ENCODE measurements around the gene SPEN. TPM values are rescaled to one million over a fixed set of nuclear protein-coding genes. Genes with fewer than 3 reads are reported as not detected.

The SPEN gene
- total RNA-seq, 1 donor from 2014 or later = 20.8 TPM

DNA sequence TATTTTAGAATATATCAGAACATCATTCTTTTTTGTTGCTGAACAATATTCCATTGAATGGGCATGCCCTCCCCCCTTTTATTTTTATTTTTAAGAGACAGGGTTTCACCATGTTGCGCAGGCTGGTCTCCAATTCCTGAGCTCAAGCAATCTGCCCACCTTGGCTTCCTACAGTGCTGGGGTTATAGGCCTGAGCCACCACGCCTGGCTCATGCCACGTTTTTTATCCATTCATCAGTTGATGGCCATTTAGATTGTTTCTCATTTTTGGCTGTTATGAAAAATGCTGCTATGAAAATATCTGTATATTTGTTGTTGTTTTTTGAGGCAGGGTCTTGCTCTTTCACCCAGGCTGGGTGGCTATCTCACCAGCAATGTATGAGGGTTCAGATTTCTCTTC lies 19.8 kb downstream of the SPEN start:
- Histone ChIP-seq H3K27me3 (ENCODE audit: low read depth) (no peaks in the 10 kb centered on the region), H3K4me1 (peaks cover 50% of the 10 kb centered on the region), H3K4me3 (no peak overlapping the region), H3K27ac (replicated peaks) (no peak overlapping the region), H3K9me3 (replicated peaks) (no peaks in the 10 kb centered on the region), H3K36me3 (no peaks in the 10 kb centered on the region)
- DNase-seq = no peak
- intact Hi-C loops (cut with micrococcal nuclease) = no loop called here
- TF ChIP-seq, protein P1, sequence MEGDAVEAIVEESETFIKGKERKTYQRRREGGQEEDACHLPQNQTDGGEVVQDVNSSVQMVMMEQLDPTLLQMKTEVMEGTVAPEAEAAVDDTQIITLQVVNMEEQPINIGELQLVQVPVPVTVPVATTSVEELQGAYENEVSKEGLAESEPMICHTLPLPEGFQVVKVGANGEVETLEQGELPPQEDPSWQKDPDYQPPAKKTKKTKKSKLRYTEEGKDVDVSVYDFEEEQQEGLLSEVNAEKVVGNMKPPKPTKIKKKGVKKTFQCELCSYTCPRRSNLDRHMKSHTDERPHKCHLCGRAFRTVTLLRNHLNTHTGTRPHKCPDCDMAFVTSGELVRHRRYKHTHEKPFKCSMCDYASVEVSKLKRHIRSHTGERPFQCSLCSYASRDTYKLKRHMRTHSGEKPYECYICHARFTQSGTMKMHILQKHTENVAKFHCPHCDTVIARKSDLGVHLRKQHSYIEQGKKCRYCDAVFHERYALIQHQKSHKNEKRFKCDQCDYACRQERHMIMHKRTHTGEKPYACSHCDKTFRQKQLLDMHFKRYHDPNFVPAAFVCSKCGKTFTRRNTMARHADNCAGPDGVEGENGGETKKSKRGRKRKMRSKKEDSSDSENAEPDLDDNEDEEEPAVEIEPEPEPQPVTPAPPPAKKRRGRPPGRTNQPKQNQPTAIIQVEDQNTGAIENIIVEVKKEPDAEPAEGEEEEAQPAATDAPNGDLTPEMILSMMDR (IDR thresholded peaks at IDR 0.05; ENCODE audit: borderline replicate concordance) = no peak

- Histone ChIP-seq H3K4me3 (no peak overlapping the region), H3K27me3 (ENCODE audit: low read depth) (no peaks in the 10 kb centered on the region), H3K9me3 (replicated peaks) (no peaks in the 10 kb centered on the region), H3K4me1 (peaks cover 37% of the 10 kb centered on the region), H3K27ac (replicated peaks) (no peak overlapping the region), H3K36me3 (peaks cover 16% of the 10 kb centered on the region)
- DNase-seq = no peak
- TF ChIP-seq, protein P1 (IDR thresholded peaks at IDR 0.05; ENCODE audit: borderline replicate concordance) = no peak
- intact Hi-C loops (cut with micrococcal nuclease) = no loop called here
Measured at GRCh38 chr1:15869413-15869812, 21.9 kb downstream of the SPEN start.

DNA sequence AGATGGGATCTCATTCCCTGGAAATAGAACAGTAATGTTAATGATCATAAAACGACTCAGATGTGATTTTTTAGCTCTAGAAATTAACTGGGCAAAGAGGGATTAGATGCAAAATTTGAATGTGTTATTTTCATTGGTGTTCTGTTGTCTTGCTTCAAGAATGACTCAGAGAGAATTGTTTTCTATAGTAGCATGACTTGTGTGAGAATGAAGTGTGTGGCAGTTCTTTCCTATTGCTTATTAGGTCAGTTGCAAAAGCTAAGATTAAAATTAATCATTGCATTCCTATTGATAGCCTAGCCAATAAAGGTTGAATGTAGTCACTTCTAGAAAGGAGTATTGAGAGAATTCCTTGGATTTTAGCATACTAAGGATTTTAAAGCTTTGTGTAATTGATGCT lies 22.9 kb downstream of the SPEN start:
- TF ChIP-seq, protein P1 (IDR thresholded peaks at IDR 0.05; ENCODE audit: borderline replicate concordance) = no peak
- no peak overlapping the region for H3K27ac ChIP-seq (replicated peaks)
- DNase-seq = no peak
- H3K4me1 ChIP-seq = peaks cover 37% of the 10 kb centered on the region
- no peak overlapping the region for H3K4me3 ChIP-seq
- intact Hi-C loops (cut with micrococcal nuclease) = no loop called here
- no peaks in the 10 kb centered on the region for H3K27me3 ChIP-seq (ENCODE audit: low read depth)
- peaks cover 16% of the 10 kb centered on the region for H3K36me3 ChIP-seq
- no peaks in the 10 kb centered on the region for H3K9me3 ChIP-seq (replicated peaks)

- DNase-seq = no peak
- Histone ChIP-seq H3K9me3 (replicated peaks) (no peaks in the 10 kb centered on the region), H3K4me3 (no peak overlapping the region), H3K4me1 (peaks cover 20% of the 10 kb centered on the region), H3K36me3 (peaks cover 31% of the 10 kb centered on the region), H3K27ac (replicated peaks) (no peak overlapping the region), H3K27me3 (ENCODE audit: low read depth) (no peaks in the 10 kb centered on the region)
- intact Hi-C loops (cut with micrococcal nuclease) = no loop called here
- TF ChIP-seq, protein P1 (IDR thresholded peaks at IDR 0.05; ENCODE audit: borderline replicate concordance) = no peak
Measured at GRCh38 chr1:15874471-15874870, 27.0 kb downstream of the SPEN start.

- H3K36me3 ChIP-seq = peaks cover 31% of the 10 kb centered on the region
- DNase-seq = no peak
- H3K27ac ChIP-seq (replicated peaks) = no peak overlapping the region
- H3K4me1 ChIP-seq = peaks cover 17% of the 10 kb centered on the region
- TF ChIP-seq, protein P1 (IDR thresholded peaks at IDR 0.05; ENCODE audit: borderline replicate concordance) = peak; percentile 28
- intact Hi-C loops (cut with micrococcal nuclease) = no loop called here
- H3K27me3 ChIP-seq (ENCODE audit: low read depth) = no peaks in the 10 kb centered on the region
- no peak overlapping the region for H3K4me3 ChIP-seq
- H3K9me3 ChIP-seq (replicated peaks) = no peaks in the 10 kb centered on the region
Measured at GRCh38 chr1:15876357-15877055, 29.0 kb downstream of the SPEN start.

Measured in left ventricle myocardium inferior (tissue), 1 donor.